Retinal pigment epithelial cell (primary cell): ENCODE results near the gene CSNK1G1.
"Not testable (repeated sequence)": the region's sequence is repeated elsewhere in the genome, so short reads cannot be mapped to it uniquely, and the experiment has no call there.

ENCODE experiments used
- DNase-seq: peaks from one replicate; pipeline ENCODE4 v3.0.0-alpha.2; 2010; ENCODE audit warnings: low read depth
- H3K4me3 ChIP-seq: 2 replicates; pipeline ENCODE4 v1.5.1; 2011; ENCODE audit warnings: mild to moderate bottlenecking, low read length, control low read depth, moderate library complexity
- CTCF ChIP-seq: conservative IDR thresholded peaks from 2 replicates; pipeline ENCODE4 v1.5.1; 2011; ENCODE audit warnings: low read depth, low read length, control low read depth, inconsistent platforms

CSNK1G1 gene

GRCh38 chr15:64121614-64122013, 234.4 kb downstream of the CSNK1G1 start:
- no peak for DNase-seq
- H3K4me3 ChIP-seq = no peak overlapping the region
- no peak for TF ChIP-seq CTCF

GRCh38 chr15:64120322-64120721, 235.7 kb downstream of the CSNK1G1 start:
- DNase-seq, H3K4me3 ChIP-seq: not testable (repeated sequence)

GRCh38 chr15:64117759-64118487, 238.1 kb downstream of the CSNK1G1 start:
- H3K4me3 ChIP-seq = no peak overlapping the region
- no peak for DNase-seq
- TF ChIP-seq CTCF = no peak
